ENCODE results near the gene PCDHGA1.

The PCDHGA1 gene

DNA sequence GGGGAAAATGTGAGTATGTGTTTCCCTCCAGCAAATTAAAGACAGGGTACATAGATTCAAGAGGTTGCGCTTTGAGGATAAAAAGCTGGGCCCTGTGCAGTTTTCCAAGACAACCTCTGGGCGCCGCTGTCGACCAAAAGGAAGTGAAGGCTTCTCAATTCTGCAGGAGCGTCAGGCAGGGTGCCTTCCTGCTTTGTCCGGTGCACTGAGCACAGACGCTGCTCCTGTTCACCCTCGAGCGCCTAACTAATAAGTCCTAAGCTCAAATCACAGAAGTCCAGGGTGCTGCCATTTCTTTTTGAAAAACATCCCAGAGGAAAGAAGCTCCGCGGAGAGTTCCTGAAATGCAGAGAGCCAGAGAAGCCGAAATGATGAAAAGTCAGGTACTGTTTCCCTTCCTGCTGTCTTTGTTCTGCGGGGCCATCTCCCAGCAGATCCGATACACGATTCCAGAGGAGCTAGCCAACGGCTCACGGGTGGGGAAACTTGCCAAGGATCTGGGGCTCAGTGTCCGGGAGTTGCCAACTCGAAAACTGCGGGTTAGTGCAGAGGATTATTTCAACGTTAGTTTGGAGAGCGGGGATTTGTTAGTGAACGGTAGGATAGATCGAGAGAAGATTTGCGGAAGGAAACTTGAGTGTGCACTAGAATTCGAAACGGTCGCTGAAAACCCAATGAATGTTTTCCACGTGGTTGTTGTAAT lies 19.8 kb downstream of the PCDHGA1 start, which contains the start of gene PCDHGB1:
PCDHGB1 (plus strand) TSS at position 183 of the 703 bp plus-strand sequence; CDS start at position 345, 162 bp downstream.
- peak; percentile 73 for DNase-seq (ENCODE audit: low read depth)
- TF ChIP-seq, protein P1, sequence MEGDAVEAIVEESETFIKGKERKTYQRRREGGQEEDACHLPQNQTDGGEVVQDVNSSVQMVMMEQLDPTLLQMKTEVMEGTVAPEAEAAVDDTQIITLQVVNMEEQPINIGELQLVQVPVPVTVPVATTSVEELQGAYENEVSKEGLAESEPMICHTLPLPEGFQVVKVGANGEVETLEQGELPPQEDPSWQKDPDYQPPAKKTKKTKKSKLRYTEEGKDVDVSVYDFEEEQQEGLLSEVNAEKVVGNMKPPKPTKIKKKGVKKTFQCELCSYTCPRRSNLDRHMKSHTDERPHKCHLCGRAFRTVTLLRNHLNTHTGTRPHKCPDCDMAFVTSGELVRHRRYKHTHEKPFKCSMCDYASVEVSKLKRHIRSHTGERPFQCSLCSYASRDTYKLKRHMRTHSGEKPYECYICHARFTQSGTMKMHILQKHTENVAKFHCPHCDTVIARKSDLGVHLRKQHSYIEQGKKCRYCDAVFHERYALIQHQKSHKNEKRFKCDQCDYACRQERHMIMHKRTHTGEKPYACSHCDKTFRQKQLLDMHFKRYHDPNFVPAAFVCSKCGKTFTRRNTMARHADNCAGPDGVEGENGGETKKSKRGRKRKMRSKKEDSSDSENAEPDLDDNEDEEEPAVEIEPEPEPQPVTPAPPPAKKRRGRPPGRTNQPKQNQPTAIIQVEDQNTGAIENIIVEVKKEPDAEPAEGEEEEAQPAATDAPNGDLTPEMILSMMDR (IDR thresholded peaks at IDR 0.05; ENCODE audit: insufficient read depth, low read depth, low read length, missing control alignments), result peak; percentile 55
- peak within 1 kb of the TSS; percentile 21 for H3K4me3 ChIP-seq (ENCODE audit: low read depth, low read length)

- no peak overlapping the region for H3K4me3 ChIP-seq (ENCODE audit: low read depth, low read length)
- no peak for DNase-seq (ENCODE audit: low read depth)
Observed at GRCh38 chr5:141351591-141351990, 21.3 kb downstream of the PCDHGA1 start.

GRCh38 chr5:141354900-141355469 lies 24.7 kb downstream of the PCDHGA1 start, which contains the start of gene PCDHGA4:
PCDHGA4 (plus strand) TSS chr5:141355021; CDS start chr5:141355108, 87 bp downstream.
- no peak for DNase-seq (ENCODE audit: low read depth)
- H3K4me3 ChIP-seq (ENCODE audit: low read depth, low read length), result no peak within 1 kb of the TSS
- TF ChIP-seq, protein P1 (IDR thresholded peaks at IDR 0.05; ENCODE audit: insufficient read depth, low read depth, low read length, missing control alignments), result peak; percentile 16

More at GRCh38 chr5:141351591-141351990, 21.3 kb downstream of the PCDHGA1 start:
- TF ChIP-seq, protein P1 (IDR thresholded peaks at IDR 0.05; ENCODE audit: insufficient read depth, low read depth, low read length, missing control alignments), result no peak

- DNase-seq (ENCODE audit: low read depth), result no peak
- no peak overlapping the region for H3K4me3 ChIP-seq (ENCODE audit: low read depth, low read length)
- TF ChIP-seq, protein P1 (IDR thresholded peaks at IDR 0.05; ENCODE audit: insufficient read depth, low read depth, low read length, missing control alignments), result no peak
Observed at GRCh38 chr5:141355641-141356040, 25.3 kb downstream of the PCDHGA1 start.

DNA sequence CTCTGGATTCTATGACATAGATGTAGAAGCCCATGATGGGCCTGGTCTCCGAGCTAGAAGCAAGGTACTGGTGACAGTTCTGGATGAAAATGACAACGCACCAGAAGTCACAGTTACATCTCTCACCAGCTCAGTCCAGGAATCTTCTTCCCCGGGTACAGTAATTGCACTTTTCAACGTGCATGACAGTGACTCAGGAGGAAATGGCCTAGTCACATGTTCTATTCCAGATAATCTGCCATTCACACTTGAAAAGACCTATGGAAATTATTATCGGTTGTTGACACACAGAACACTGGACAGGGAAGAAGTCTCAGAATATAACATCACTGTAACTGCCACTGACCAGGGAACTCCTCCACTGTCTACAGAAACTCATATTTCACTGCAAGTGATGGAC lies 25.8 kb downstream of the PCDHGA1 start:
- no peak overlapping the region for H3K4me3 ChIP-seq (ENCODE audit: low read depth, low read length)
- DNase-seq (ENCODE audit: low read depth), result no peak
- TF ChIP-seq, protein P1 (IDR thresholded peaks at IDR 0.05; ENCODE audit: insufficient read depth, low read depth, low read length, missing control alignments), result no peak

DNA sequence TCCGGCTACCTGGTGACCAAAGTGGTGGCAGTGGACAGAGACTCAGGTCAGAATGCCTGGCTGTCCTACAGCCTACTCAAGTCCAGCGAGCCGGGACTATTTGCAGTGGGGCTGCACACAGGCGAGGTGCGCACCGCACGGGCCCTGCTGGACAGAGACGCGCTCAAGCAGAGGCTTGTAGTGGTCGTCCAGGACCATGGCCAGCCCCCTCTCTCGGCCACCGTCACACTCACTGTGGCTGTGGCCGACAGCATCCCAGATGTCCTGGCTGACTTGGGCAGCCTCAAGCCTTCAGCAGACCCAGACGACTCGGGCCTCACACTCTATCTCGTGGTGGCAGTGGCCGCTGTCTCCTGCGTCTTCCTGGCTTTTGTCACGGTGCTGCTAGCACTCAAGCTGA lies 26.6 kb downstream of the PCDHGA1 start:
- H3K4me3 ChIP-seq (ENCODE audit: low read depth, low read length), result no peak overlapping the region
- DNase-seq (ENCODE audit: low read depth), result no peak
- TF ChIP-seq, protein P1 (IDR thresholded peaks at IDR 0.05; ENCODE audit: insufficient read depth, low read depth, low read length, missing control alignments), result no peak
